Lung (tissue), 12 donors: ENCODE results near the gene DCUN1D3. TPM values are rescaled to one million over a fixed set of nuclear protein-coding genes. Genes with fewer than 3 reads are reported as not detected.

Experiments used
- ATAC-seq: fragments of 200-7000 bp; cut with Tn5 transposase; one replicate; pipeline ENCODE4 v1.9.1; 2020; ENCODE audit warnings: moderate number of reproducible peaks; ENCODE audit not compliant: insufficient read depth, low FRiP score
- DNase-seq, 3 donors: peaks; one replicate each; pipeline ENCODE4 v3.0.0-alpha.2; 2013 to 2017
- H3K27ac ChIP-seq, 2 donors: one replicate each; pipeline ENCODE4 v1.5.1; 2013; ENCODE audit warnings: mild to moderate bottlenecking in 2 of 2, moderate library complexity in 2 of 2, control low read depth in 1 of 2, inconsistent platforms in 1 of 2, low read depth in 1 of 2, low read length in 1 of 2
- H3K27me3 ChIP-seq, 3 donors: one replicate each; pipeline ENCODE4 v1.5.1; 2013; ENCODE audit warnings: low read length in 2 of 3; ENCODE audit not compliant: control insufficient read depth in 3 of 3, insufficient read depth in 3 of 3
- H3K36me3 ChIP-seq, 4 donors: one replicate each; pipeline ENCODE4 v1.5.1; 2013; ENCODE audit warnings: low read length in 4 of 4, mild to moderate bottlenecking in 1 of 4, moderate library complexity in 1 of 4; ENCODE audit not compliant: control insufficient read depth in 4 of 4, insufficient read depth in 4 of 4
- H3K4me1 ChIP-seq, 5 donors: one replicate each; pipeline ENCODE4 v1.5.1; 2013; ENCODE audit warnings: low read length in 5 of 5, mild to moderate bottlenecking in 2 of 5, moderate library complexity in 1 of 5; ENCODE audit not compliant: control insufficient read depth in 5 of 5, insufficient read depth in 5 of 5
- H3K4me3 ChIP-seq: one replicate; pipeline ENCODE4 v1.5.1; 2013; ENCODE audit warnings: mild to moderate bottlenecking, control low read depth, moderate library complexity
- H3K9ac ChIP-seq, 2 donors: one replicate each; pipeline ENCODE4 v1.5.1; 2013; ENCODE audit warnings: low read length in 2 of 2, control low read depth in 1 of 2; ENCODE audit not compliant: insufficient read depth in 1 of 2
- H3K9me3 ChIP-seq, 4 donors: one replicate each; pipeline ENCODE4 v1.5.1; 2013; ENCODE audit warnings: low read length in 3 of 4, mild to moderate bottlenecking in 1 of 4, moderate library complexity in 1 of 4; ENCODE audit not compliant: control insufficient read depth in 4 of 4, insufficient read depth in 3 of 4
- CTCF ChIP-seq: IDR thresholded peaks from 2 replicates; pipeline ENCODE4 v1.5.1; 2012; ENCODE audit warnings: mild to moderate bottlenecking; ENCODE audit errors: control extremely low read depth, extremely low read depth
- WGBS, 2 donors: extraction: QIAGEN DNeasy Blood & Tissue Kit; methylation state at CpG; one replicate each; pipeline ENCODE4 v1.1.7; 2013; 5-methylcytosine and 5-hydroxymethylcytosine counted together
- polyA plus RNA-seq, 2 donors: library from polyadenylated mRNA; stranded (reverse); fragments of 200-250 nt; gene quantifications; one replicate each; pipeline ENCODE4 v1.2.1, GENCODE V29; 2013
- total RNA-seq, 2 donors: library from RNA; depleted of rRNA in 1 of 2; stranded (reverse); fragments of >200 nt in 1 of 2; gene quantifications; one replicate each; pipeline ENCODE4 v1.2.1, GENCODE V29; 2014 to 2021
- donor health status: control.
- donor health status: control.
- donor health status: Bipolar disorder and iron deficiency.
- donor health status: healthy.
- donor health status: DM: yes; HTN: yes; CAD: no.

The DCUN1D3 gene
- total and polyA plus RNA-seq, 4 donors = 6.1 to 27.8 (median 9.4) TPM

- no peak for TF ChIP-seq CTCF
- WGBS, 2 donors = 35 to 52% methylated on average over 1 of the region's 1 CpG
- ATAC-seq (no peak), DNase-seq (no peak)
- H3K27me3 ChIP-seq = no peaks in the 10 kb centered on the region
- H3K4me3 ChIP-seq = no peak overlapping the region
- no peak overlapping the region for H3K27ac ChIP-seq
- H3K4me1 ChIP-seq = peaks cover 0 to 38% (median 2%) of the 10 kb centered on the region in 5 donors
- peaks cover 1 to 3% (median 2%) of the 10 kb centered on the region in 4 donors for H3K36me3 ChIP-seq
- no peak overlapping the region for H3K9ac ChIP-seq
- no peaks in the 10 kb centered on the region for H3K9me3 ChIP-seq
Observed at GRCh38 chr16:20884240-20884556, 16.0 kb downstream of the DCUN1D3 start.

GRCh38 chr16:20883554-20884239 lies 16.5 kb downstream of the DCUN1D3 start:
- Histone ChIP-seq H3K9ac (no peak overlapping the region), H3K27me3 (no peaks in the 10 kb centered on the region), H3K9me3 (no peaks in the 10 kb centered on the region), H3K36me3 (peaks cover 1 to 3% (median 2%) of the 10 kb centered on the region in 4 donors), H3K27ac (no peak overlapping the region), H3K4me1 (peaks cover 0 to 42% (median 4%) of the 10 kb centered on the region in 5 donors), H3K4me3 (no peak overlapping the region)
- 64 to 69% methylated on average over 5 of the region's 5 CpGs for WGBS, 2 donors
- no peak for DNase-seq
- ATAC-seq = peak; percentile 13
- no peak for TF ChIP-seq CTCF

- Histone ChIP-seq H3K36me3 (peaks cover 0 to 5% (median 2%) of the 10 kb centered on the region in 4 donors), H3K4me1 (peaks cover 0 to 40% (median 4%) of the 10 kb centered on the region in 5 donors), H3K27ac (peak overlapping the region in 1 of 2 donors; percentile 80), H3K27me3 (no peaks in the 10 kb centered on the region), H3K9ac (no peak overlapping the region), H3K4me3 (no peak overlapping the region), H3K9me3 (no peaks in the 10 kb centered on the region)
- no peak for TF ChIP-seq CTCF
- ATAC-seq (no peak), DNase-seq (no peak)
- WGBS, 2 donors = 38 to 57% methylated on average over 6 of the region's 6 CpGs
Observed at GRCh38 chr16:20881503-20881878, 18.7 kb downstream of the DCUN1D3 start.
